ENCODE results near the gene RAPGEF6. TPM values are rescaled to one million over a fixed set of nuclear protein-coding genes. Genes with fewer than 3 reads are reported as not detected.

Gene RAPGEF6
- total and polyA plus RNA-seq, 8 donors: 18.2 to 23.7 (median 20.1) TPM

DNA sequence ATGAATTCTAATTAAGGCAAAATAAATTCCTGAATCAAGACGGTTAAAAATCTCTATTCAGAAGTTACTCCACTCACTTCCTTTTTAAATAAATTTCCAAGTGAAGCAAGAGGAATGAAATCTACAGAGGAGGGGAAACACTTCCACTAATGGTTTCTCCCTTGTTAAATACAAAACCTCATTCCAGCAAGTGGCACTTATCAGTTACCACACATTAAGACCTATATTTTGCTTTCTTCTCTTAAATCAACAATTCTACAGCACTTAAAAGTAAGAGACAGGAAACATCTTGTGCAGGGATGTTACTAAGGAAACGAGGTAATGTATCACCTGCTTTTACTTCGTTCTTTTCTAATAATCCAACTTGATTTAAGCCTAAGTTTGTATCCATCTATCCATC is 172.6 kb downstream of the RAPGEF6 start:
- H3K4me3 ChIP-seq: no peak overlapping the region
- intact Hi-C loops (cut with DNase I): no loop called here
- ATAC-seq (peak; percentile 58), DNase-seq (peak in 1 of 4 donors; percentile 7)
- TF ChIP-seq, protein P1, sequence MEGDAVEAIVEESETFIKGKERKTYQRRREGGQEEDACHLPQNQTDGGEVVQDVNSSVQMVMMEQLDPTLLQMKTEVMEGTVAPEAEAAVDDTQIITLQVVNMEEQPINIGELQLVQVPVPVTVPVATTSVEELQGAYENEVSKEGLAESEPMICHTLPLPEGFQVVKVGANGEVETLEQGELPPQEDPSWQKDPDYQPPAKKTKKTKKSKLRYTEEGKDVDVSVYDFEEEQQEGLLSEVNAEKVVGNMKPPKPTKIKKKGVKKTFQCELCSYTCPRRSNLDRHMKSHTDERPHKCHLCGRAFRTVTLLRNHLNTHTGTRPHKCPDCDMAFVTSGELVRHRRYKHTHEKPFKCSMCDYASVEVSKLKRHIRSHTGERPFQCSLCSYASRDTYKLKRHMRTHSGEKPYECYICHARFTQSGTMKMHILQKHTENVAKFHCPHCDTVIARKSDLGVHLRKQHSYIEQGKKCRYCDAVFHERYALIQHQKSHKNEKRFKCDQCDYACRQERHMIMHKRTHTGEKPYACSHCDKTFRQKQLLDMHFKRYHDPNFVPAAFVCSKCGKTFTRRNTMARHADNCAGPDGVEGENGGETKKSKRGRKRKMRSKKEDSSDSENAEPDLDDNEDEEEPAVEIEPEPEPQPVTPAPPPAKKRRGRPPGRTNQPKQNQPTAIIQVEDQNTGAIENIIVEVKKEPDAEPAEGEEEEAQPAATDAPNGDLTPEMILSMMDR (IDR thresholded peaks at IDR 0.05): no peak
- H3K27ac ChIP-seq: no peak overlapping the region
- peaks cover 5 to 16% of the 10 kb centered on the region in 2 donors for H3K4me1 ChIP-seq
- H3K9me3 ChIP-seq: no peaks in the 10 kb centered on the region
- no peaks in the 10 kb centered on the region for H3K27me3 ChIP-seq
- H3K36me3 ChIP-seq: peaks cover 0 to 22% of the 10 kb centered on the region in 2 donors

DNA sequence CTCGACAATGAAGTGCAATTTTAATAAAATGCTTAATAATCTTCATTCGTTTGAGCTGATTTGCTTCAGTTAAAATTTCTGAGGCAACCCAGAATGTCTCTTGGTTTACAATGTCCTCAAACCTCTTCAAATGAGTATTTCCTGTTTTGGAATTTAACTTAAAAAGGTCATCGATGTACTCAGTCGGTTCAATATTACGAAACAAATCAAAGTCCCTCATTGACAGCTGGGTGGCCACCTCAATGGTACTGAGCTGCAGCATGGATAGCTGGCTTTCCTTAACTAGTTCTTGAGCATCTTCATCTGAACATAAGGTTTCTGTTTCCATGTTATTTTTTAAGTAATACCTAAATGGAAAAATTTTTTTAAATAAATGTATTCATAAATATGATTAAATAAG is 173.3 kb downstream of the RAPGEF6 start:
- Histone ChIP-seq H3K4me3 (no peak overlapping the region), H3K27me3 (no peaks in the 10 kb centered on the region), H3K4me1 (peaks cover 5 to 16% of the 10 kb centered on the region in 2 donors), H3K36me3 (peaks cover 0 to 18% of the 10 kb centered on the region in 2 donors), H3K9me3 (no peaks in the 10 kb centered on the region), H3K27ac (no peak overlapping the region)
- intact Hi-C loops (cut with DNase I): no loop called here
- DNase-seq (no peak), ATAC-seq (no peak)
- TF ChIP-seq, protein P1 (IDR thresholded peaks at IDR 0.05): no peak

DNA sequence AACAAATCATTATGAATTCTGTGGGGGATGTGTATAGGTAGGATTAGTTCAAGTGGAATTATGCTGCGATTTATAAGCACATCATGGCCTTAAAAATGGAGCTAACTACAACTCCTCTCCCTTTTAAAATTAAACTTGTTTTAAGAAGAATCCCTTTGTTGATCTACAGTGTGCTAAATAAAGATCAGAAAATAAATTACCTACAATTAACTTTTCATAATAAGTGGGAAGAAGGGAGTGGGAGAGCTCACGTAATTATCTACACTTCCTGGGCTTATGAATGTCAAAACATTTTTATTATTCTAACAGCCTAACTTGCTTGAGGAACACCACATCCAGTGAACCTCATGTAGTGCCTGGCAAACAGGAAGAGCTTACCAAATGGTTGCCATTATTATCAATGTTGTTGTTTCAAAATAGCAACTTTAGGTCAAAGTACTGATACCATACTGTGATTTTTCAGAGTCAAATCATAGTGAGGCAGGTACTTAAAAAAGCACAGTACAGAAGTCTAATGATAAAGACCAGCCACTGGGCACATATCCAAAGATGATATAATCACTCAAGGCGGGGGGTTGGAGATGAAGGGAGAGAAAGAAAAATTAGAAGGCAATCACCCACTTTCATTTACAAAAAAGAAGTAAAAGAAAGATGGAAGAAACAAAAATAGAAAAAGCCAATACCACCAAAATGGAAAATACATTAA is 174.0 kb downstream of the RAPGEF6 start:
- no peak overlapping the region for H3K27ac ChIP-seq
- no peak overlapping the region for H3K4me3 ChIP-seq
- peaks cover 5 to 16% of the 10 kb centered on the region in 2 donors for H3K4me1 ChIP-seq
- DNase-seq (no peak), ATAC-seq (no peak)
- H3K9me3 ChIP-seq: no peaks in the 10 kb centered on the region
- TF ChIP-seq, protein P1 (IDR thresholded peaks at IDR 0.05): no peak
- intact Hi-C loops (cut with DNase I): no loop called here
- peaks cover 0 to 13% of the 10 kb centered on the region in 2 donors for H3K36me3 ChIP-seq
- H3K27me3 ChIP-seq: no peaks in the 10 kb centered on the region

DNA sequence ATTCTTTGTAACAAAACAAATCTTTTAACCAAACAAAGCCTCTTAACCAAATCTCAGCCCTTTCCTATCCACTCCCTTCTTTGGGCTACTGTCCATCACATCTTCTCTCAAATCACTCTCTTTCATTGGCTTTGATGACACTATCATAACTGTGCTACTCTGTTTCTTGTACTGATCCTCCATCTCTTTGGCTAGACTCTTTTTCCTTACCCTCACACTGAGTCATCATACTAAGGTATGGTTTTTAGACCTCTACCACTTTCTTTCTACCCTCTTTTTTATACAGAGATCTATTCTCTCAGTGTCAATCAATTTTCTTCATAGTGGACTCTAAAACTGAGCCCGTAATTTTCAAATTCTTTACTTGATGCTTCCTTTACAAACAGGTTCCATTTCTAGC is 174.9 kb downstream of the RAPGEF6 start:
- intact Hi-C loops (cut with DNase I): no loop called here
- ATAC-seq (no peak), DNase-seq (no peak)
- Histone ChIP-seq H3K36me3 (peaks cover 0 to 20% of the 10 kb centered on the region in 2 donors), H3K27ac (no peak overlapping the region), H3K4me3 (no peak overlapping the region), H3K9me3 (no peaks in the 10 kb centered on the region), H3K4me1 (peaks cover 5 to 16% of the 10 kb centered on the region in 2 donors), H3K27me3 (no peaks in the 10 kb centered on the region)
- TF ChIP-seq, protein P1 (IDR thresholded peaks at IDR 0.05): no peak

DNA sequence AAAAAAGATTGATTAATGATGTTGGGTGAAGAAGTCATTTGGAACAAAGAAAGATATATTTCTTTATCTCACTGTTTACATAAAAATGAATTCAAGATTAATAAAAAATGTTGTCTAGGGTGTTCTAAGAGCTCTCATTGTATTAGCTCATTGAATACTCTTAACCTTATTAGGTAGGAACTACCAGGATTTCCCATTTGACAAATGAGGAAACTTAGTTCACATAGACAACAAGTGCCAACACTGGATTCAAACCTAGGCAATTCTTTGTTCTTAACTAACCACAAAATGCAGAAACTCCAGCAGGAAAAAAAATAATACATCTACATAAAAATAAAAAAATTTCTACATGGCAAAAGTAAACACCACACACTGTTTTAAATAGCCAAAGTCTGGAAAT is 175.8 kb downstream of the RAPGEF6 start:
- peaks cover 0 to 29% of the 10 kb centered on the region in 2 donors for H3K36me3 ChIP-seq
- TF ChIP-seq, protein P1 (IDR thresholded peaks at IDR 0.05): no peak
- ATAC-seq (no peak), DNase-seq (no peak)
- H3K4me1 ChIP-seq: peaks cover 5 to 16% of the 10 kb centered on the region in 2 donors
- intact Hi-C loops (cut with DNase I): no loop called here
- H3K27me3 ChIP-seq: no peaks in the 10 kb centered on the region
- H3K9me3 ChIP-seq: no peaks in the 10 kb centered on the region
- no peak overlapping the region for H3K4me3 ChIP-seq
- H3K27ac ChIP-seq: no peak overlapping the region

All from left lung (tissue), 10 donors.